Fibroblast of the conjunctiva (primary cell): Measurements from ENCODE around the gene CAMKK2.
A peak's percentile ranks its signal among the peaks of the same experiment; 100 is the strongest.

Experiments
- DNase-seq: peaks from one replicate; pipeline ENCODE4 v3.0.0-alpha.2; 2010; ENCODE audit warnings: low read depth

CAMKK2 gene

GRCh38 chr12:121196902-121197301, 99.6 kb downstream of the CAMKK2 start:
- no peak for DNase-seq

GRCh38 chr12:121191151-121191550, 105.4 kb downstream of the CAMKK2 start:
- no peak for DNase-seq

- peak; percentile 74 for DNase-seq
These were observed 105.9 kb downstream of the CAMKK2 start for GRCh38 chr12:121190523-121191031.

- no peak for DNase-seq
These were observed 106.8 kb downstream of the CAMKK2 start for GRCh38 chr12:121189619-121190155.

- DNase-seq: no peak
These were observed 107.4 kb downstream of the CAMKK2 start for GRCh38 chr12:121189131-121189530.

GRCh38 chr12:121188227-121188626, 108.3 kb downstream of the CAMKK2 start:
- no peak for DNase-seq
